ENCODE data around the gene COL20A1. TPM values are rescaled to one million over a fixed set of nuclear protein-coding genes. Genes with fewer than 3 reads are reported as not detected.
A peak's percentile ranks its signal among the peaks of the same experiment; 100 is the strongest.

The COL20A1 gene
- total RNA-seq, 1 donor from 2014 or later = 0.25 TPM

GRCh38 chr20:63253438-63254231 is 39.4 kb upstream of the COL20A1 start:
- Mint-ChIP-seq H3K4me1 (peaks cover 42% of the 10 kb centered on the region), H3K9me3 (no peaks in the 10 kb centered on the region), H3K27me3 (ENCODE audit: low read depth) (peaks cover 39% of the 10 kb centered on the region), H3K4me3 (peak overlapping the region; percentile 59), H3K36me3 (no peaks in the 10 kb centered on the region), H3K27ac (no peak overlapping the region)
- DNase-seq (ENCODE audit: low spot score in 2 of 2, unreplicated experiment in 2 of 2) = no peak
- no peak for TF ChIP-seq CTCF (IDR thresholded peaks at IDR 0.05; ENCODE audit: unreplicated experiment)

GRCh38 chr20:63254232-63254605 is 38.8 kb upstream of the COL20A1 start, which contains the start of gene NKAIN4:
TSS of gene NKAIN4 (minus strand) at chr20:63254463. CDS start at chr20:63254450, 13 bp downstream.
- no peak for TF ChIP-seq CTCF (IDR thresholded peaks at IDR 0.05; ENCODE audit: unreplicated experiment)
- H3K27ac Mint-ChIP-seq = peak within 1 kb of the TSS; percentile 39
- H3K27me3 Mint-ChIP-seq (ENCODE audit: low read depth) = peaks cover 39% of the 10 kb centered on the region
- no peak for DNase-seq (ENCODE audit: low spot score in 2 of 2, unreplicated experiment in 2 of 2)
- no peaks in the 10 kb centered on the region for H3K9me3 Mint-ChIP-seq
- peak within 1 kb of the TSS; percentile 70 for H3K4me3 Mint-ChIP-seq
- H3K4me1 Mint-ChIP-seq = peaks cover 47% of the 10 kb centered on the region
- no peaks in the 10 kb centered on the region for H3K36me3 Mint-ChIP-seq

- Mint-ChIP-seq H3K9me3 (no peaks in the 10 kb centered on the region), H3K27ac (peak overlapping the region; percentile 39), H3K36me3 (no peaks in the 10 kb centered on the region), H3K4me3 (peak overlapping the region; percentile 70), H3K27me3 (ENCODE audit: low read depth) (peaks cover 39% of the 10 kb centered on the region), H3K4me1 (peaks cover 53% of the 10 kb centered on the region)
- DNase-seq (ENCODE audit: low spot score in 2 of 2, unreplicated experiment in 2 of 2) = no peak
- TF ChIP-seq CTCF (IDR thresholded peaks at IDR 0.05; ENCODE audit: unreplicated experiment) = no peak
Measured at GRCh38 chr20:63254606-63255384, 38.2 kb upstream of the COL20A1 start.

DNA sequence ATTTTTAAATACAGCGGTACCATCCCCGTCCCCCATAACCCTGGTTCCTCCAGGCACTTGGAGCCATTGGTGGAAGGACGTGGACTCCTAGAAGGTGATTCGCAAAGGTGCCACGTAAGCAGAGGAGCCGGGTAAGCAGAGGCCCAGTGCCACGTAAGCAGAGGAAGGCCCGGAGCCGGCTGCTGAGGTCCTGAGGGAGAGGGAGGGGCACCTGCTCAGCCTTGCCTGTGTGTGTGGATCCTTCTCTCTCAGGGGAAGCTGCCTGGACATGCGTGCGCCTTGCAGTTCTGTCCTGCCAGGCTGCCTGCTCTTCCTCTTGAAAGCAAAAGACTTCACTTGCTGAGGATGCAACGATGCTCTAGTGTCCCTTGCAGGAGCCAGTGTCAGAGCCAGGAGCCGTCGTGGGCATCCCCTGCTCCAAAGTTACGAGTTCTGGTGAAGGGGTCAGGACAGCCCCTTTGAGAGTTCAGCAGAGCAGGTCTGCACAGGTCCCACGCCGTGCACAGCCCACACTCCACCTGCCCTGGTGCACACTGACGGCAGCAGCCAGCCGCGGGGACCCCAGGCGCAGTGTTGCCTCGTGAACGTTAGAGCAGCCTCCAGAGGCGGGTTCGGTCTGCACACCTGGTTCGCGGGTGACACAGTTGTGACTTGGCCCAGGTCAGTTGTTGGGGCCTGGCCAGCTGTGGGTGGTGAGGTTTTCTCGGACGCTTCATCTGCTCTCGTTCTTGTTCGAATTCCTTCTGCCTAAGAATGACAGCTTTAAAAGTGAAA is 36.9 kb upstream of the COL20A1 start:
- peaks cover 66% of the 10 kb centered on the region for H3K4me1 Mint-ChIP-seq
- H3K4me3 Mint-ChIP-seq = peak overlapping the region; percentile 20
- H3K36me3 Mint-ChIP-seq = no peaks in the 10 kb centered on the region
- DNase-seq (ENCODE audit: low spot score in 2 of 2, unreplicated experiment in 2 of 2) = no peak
- H3K9me3 Mint-ChIP-seq = no peaks in the 10 kb centered on the region
- H3K27ac Mint-ChIP-seq = no peak overlapping the region
- TF ChIP-seq CTCF (IDR thresholded peaks at IDR 0.05; ENCODE audit: unreplicated experiment) = no peak
- peaks cover 34% of the 10 kb centered on the region for H3K27me3 Mint-ChIP-seq (ENCODE audit: low read depth)

DNA sequence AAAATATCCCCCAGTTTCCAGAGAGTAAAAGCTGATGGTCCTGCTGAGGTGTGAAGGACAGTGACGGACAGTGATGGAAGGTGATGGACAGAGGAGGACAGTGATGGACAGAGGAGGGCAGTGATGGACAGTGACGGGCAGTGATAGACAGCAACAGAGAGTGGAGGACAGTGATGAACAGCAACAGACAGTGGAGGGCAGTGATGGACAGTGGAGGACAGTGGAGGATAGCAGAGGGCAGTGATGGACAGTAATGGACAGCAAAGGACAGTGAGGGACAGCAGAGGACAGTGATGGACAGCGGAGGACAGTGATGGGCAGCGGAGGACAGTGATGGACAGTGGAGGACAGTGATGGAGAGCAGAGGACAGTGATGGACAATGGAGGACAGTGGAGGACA is 36.0 kb upstream of the COL20A1 start:
- Mint-ChIP-seq H3K9me3 (no peaks in the 10 kb centered on the region), H3K4me3 (peak overlapping the region; percentile 13), H3K27ac (no peak overlapping the region), H3K27me3 (ENCODE audit: low read depth) (peaks cover 29% of the 10 kb centered on the region), H3K36me3 (no peaks in the 10 kb centered on the region), H3K4me1 (peaks cover 74% of the 10 kb centered on the region)
- no peak for TF ChIP-seq CTCF (IDR thresholded peaks at IDR 0.05; ENCODE audit: unreplicated experiment)
- no peak for DNase-seq (ENCODE audit: low spot score in 2 of 2, unreplicated experiment in 2 of 2)
